Karpas-422 (cell line): ENCODE data around the gene SMIM26. TPM values are rescaled to one million over a fixed set of nuclear protein-coding genes. Genes with fewer than 3 reads are reported as not detected.

Source experiments
- DNase-seq: peaks from one replicate; pipeline ENCODE4 v3.0.0-alpha.2; 2015
- H2AFZ ChIP-seq: fragments of 200-600 bp; sonication (generic); 2 replicates; pipeline ENCODE4 v1.6.1; 2014; ENCODE audit warnings: antibody characterized with exemption, low read length, mixed read lengths
- H3K27ac ChIP-seq: fragments of 200-600 bp; sonication (generic); 2 replicates; pipeline ENCODE4 v1.5.1; 2014; ENCODE audit warnings: mild to moderate bottlenecking, low read length, moderate library complexity
- H3K27me3 ChIP-seq: fragments of 200-600 bp; sonication (generic); 2 replicates; pipeline ENCODE4 v1.6.1; 2014; ENCODE audit warnings: low read length, mixed read lengths
- H3K36me3 ChIP-seq: fragments of 200-600 bp; sonication (generic); 2 replicates; pipeline ENCODE4 v1.6.1; 2014; ENCODE audit warnings: low read length, mixed read lengths; ENCODE audit not compliant: insufficient read depth
- H3K4me1 ChIP-seq: fragments of 200-600 bp; sonication (generic); 2 replicates; pipeline ENCODE4 v1.6.1; 2014; ENCODE audit warnings: mild to moderate bottlenecking, low read length, mixed read lengths
- H3K4me2 ChIP-seq: fragments of 200-600 bp; sonication (generic); 2 replicates; pipeline ENCODE4 v1.6.1; 2014; ENCODE audit warnings: low read length, low read depth, mild to moderate bottlenecking; ENCODE audit not compliant: poor library complexity, severe bottlenecking
- H3K4me3 ChIP-seq: fragments of 200-600 bp; sonication (generic); 2 replicates; pipeline ENCODE4 v1.5.1; 2014; ENCODE audit warnings: mild to moderate bottlenecking, antibody characterized with exemption, low read length, mixed read lengths
- H3K79me2 ChIP-seq: fragments of 200-600 bp; sonication (generic); 2 replicates; pipeline ENCODE4 v1.6.1; 2014; ENCODE audit warnings: mild to moderate bottlenecking, low read length, mixed read lengths
- H3K9ac ChIP-seq: fragments of 200-600 bp; sonication (generic); 2 replicates; pipeline ENCODE4 v1.6.0; 2014; ENCODE audit warnings: low read length
- H3K9me2 ChIP-seq: fragments of 200-600 bp; sonication (generic), shearing (Covaris generic); replicated peaks from 2 replicates; pipeline ENCODE4 v1.6.0; 2014; ENCODE audit warnings: mild to moderate bottlenecking, low read length, moderate library complexity; ENCODE audit not compliant: insufficient read depth
- H3K9me3 ChIP-seq: fragments of 300-700, 200-600 bp; sonication (generic); 2 replicates; pipeline ENCODE4 v1.6.1; 2014; ENCODE audit warnings: low read length, mixed read lengths
- H4K20me1 ChIP-seq: fragments of 200-600 bp; sonication (generic); 2 replicates; pipeline ENCODE4 v1.6.1; 2014; ENCODE audit warnings: mild to moderate bottlenecking, antibody characterized with exemption, low read length, low read depth; ENCODE audit not compliant: insufficient read depth
- total RNA-seq: library from RNA; depleted of rRNA; stranded (reverse); fragments of >200 nt; shearing (Covaris generic); gene quantifications from 2 replicates; pipeline ENCODE4 v1.2.3, GENCODE V29; 2014; ENCODE audit warnings: low replicate concordance

SMIM26 gene
- total RNA-seq, 1 experiment from 2014 or later: 268 TPM

DNA sequence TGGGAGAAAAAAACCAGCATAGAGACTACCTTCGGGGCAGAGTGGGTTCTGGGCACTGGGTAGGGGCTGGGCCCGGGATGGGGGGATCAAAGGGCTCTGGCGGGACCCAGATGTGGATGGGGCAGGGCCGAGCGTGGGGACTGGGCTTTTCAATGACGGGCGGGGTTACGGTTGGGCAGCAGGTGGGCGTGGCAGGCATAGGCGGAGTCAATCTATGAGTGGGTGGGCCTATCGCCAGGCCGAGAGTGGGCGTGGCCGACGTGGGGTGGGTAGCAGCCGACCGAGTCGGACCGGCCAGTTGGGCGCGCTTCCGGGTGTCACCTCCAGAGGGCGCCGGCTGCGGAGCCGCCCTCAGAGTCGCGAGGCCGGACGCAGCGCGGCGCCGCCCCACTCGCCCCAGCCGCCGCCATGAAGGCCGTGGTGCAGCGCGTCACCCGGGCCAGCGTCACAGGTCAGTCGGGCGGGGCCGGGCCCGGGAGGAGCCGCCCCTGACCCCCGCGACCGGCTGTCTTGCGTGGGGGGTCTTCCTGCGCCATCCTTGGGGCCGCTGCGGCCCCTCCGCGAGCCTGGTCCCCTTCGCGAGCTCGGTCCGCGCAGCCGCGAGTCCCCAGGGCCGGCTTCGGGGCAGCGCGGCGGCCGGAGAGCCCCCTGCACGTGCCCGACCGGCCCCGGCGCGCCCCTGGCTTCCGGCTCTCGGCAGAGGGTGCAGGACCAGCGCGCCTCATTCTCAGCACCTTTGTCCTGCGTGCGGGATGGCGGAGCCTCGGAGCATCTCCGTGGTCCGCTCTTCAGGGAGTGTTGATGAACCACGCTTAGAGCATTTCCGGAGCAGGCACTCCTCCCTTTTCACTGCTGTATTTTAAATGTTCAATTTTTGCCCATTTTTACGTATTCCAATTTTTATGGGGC lies 20.7 kb downstream of the SMIM26 start, which contains the start of gene DTD1:
Gene DTD1 (plus strand): TSS at position 390 of the 909 bp plus-strand sequence. CDS start 19 bp downstream, at position 409.
- H3K4me2 ChIP-seq: peak within 1 kb of the TSS; percentile 91
- DNase-seq: peak; percentile 97
- peaks cover 47% of the 10 kb centered on the region for H3K79me2 ChIP-seq
- no peaks in the 10 kb centered on the region for H4K20me1 ChIP-seq
- no peaks in the 10 kb centered on the region for H3K36me3 ChIP-seq
- peak within 1 kb of the TSS; percentile 95 for H2AFZ ChIP-seq
- H3K9me2 ChIP-seq: no peaks in the 10 kb centered on the region
- H3K9ac ChIP-seq: peak within 1 kb of the TSS; percentile 84
- peak within 1 kb of the TSS; percentile 96 for H3K4me3 ChIP-seq
- H3K4me1 ChIP-seq: peaks cover 45% of the 10 kb centered on the region
- H3K9me3 ChIP-seq: no peaks in the 10 kb centered on the region
- H3K27me3 ChIP-seq: no peaks in the 10 kb centered on the region
- peak within 1 kb of the TSS; percentile 69 for H3K27ac ChIP-seq

DNA sequence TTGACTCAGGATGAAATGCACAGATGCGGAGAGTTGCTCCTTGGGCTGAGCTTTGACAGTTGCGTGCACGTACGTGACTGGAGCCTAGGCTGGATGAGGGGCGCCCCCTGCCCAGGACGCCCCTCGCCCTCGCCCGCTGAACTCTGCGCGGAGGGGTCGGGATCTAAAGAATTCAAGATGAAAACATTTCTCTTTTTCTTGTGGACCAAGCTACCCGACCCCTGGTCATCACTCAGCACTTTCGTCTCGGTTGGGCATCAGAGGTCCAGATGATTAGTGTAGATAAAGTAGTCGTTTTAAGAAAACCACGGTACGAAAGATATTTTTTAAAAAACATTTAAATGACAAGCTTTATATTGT lies 21.3 kb downstream of the SMIM26 start:
- Histone ChIP-seq H3K4me3 (peak overlapping the region; percentile 96), H3K79me2 (peaks cover 54% of the 10 kb centered on the region), H4K20me1 (no peaks in the 10 kb centered on the region), H3K27me3 (no peaks in the 10 kb centered on the region), H3K27ac (peak overlapping the region; percentile 69), H3K4me1 (peaks cover 45% of the 10 kb centered on the region), H2AFZ (0 out of 2 replicates have a peak overlapping the region, but pooled peaks have one; percentile 17), H3K9me2 (no peaks in the 10 kb centered on the region), H3K9ac (peak overlapping the region; percentile 84), H3K4me2 (peak overlapping the region; percentile 91), H3K36me3 (no peaks in the 10 kb centered on the region), H3K9me3 (no peaks in the 10 kb centered on the region)
- peak; percentile 60 for DNase-seq

DNA sequence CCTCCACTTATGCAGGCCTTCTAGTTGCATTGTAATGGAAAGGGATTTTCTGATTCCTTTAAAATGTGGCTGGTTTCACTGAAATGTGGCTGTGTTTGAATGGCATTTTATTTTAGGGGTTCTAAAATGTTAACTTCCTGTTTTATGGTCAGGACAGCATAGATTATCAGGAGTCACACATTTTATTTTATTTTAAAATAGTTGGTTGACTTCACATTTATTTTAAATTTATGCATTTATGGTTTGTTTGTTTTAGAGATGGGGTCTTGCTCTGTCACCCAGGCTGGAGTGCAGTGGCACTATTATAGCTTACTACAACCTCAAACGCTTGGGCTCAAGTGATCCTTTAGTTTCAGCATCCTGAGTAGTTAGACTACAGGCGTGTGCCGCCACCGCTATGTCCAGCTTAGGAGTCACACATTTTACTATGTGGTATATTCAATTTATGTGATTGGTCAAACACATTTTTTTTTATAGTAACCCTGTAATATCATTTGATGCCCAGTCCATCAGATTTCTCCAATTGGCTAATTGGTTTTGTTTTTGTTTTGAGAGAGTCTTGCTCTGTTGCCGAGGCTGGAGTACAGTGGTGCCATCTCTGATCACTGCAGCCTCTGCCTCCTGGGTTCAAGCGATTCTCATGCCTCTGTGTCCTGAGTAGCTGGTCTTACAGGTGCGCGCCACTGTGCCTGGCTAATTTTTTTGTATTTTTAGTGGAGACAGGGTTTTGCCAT lies 22.9 kb downstream of the SMIM26 start:
- H3K36me3 ChIP-seq: no peaks in the 10 kb centered on the region
- H3K9ac ChIP-seq: peak overlapping the region; percentile 84
- H3K27ac ChIP-seq: peak overlapping the region; percentile 69
- H3K4me1 ChIP-seq: peaks cover 45% of the 10 kb centered on the region
- no peaks in the 10 kb centered on the region for H3K9me3 ChIP-seq
- no peaks in the 10 kb centered on the region for H3K9me2 ChIP-seq
- DNase-seq: peak; percentile 51
- peak overlapping the region; percentile 91 for H3K4me2 ChIP-seq
- peak overlapping the region; percentile 96 for H3K4me3 ChIP-seq
- H4K20me1 ChIP-seq: no peaks in the 10 kb centered on the region
- H3K79me2 ChIP-seq: peaks cover 64% of the 10 kb centered on the region
- H3K27me3 ChIP-seq: no peaks in the 10 kb centered on the region
- no peak overlapping the region for H2AFZ ChIP-seq

DNA sequence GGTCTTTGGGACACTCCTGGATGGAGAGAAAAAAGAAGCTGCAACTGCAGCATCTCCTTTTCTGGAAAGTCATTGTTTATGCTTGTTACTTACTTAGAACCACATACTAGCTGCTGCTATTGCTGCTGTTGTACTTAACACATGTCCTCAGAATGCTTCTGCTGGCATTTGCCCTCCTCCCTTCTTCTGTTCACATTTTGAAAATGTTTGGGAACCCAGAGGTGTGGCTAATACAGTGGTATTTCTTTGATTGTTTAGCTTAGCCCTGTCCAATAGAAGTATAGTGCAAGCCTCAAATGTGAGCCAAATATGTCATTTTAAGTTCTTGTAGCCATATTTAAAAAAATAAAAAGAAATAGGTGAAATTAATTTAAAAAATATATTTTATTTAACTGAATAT lies 29.0 kb downstream of the SMIM26 start:
- DNase-seq: no peak
- Histone ChIP-seq H3K9me3 (peaks cover 5% of the 10 kb centered on the region), H3K4me3 (no peak overlapping the region), H2AFZ (no peak overlapping the region), H3K9me2 (no peaks in the 10 kb centered on the region), H3K9ac (no peak overlapping the region), H3K79me2 (peaks cover 65% of the 10 kb centered on the region), H4K20me1 (no peaks in the 10 kb centered on the region), H3K27ac (no peak overlapping the region), H3K4me1 (peaks cover 9% of the 10 kb centered on the region), H3K36me3 (peaks cover 27% of the 10 kb centered on the region), H3K4me2 (no peak overlapping the region), H3K27me3 (no peaks in the 10 kb centered on the region)

DNA sequence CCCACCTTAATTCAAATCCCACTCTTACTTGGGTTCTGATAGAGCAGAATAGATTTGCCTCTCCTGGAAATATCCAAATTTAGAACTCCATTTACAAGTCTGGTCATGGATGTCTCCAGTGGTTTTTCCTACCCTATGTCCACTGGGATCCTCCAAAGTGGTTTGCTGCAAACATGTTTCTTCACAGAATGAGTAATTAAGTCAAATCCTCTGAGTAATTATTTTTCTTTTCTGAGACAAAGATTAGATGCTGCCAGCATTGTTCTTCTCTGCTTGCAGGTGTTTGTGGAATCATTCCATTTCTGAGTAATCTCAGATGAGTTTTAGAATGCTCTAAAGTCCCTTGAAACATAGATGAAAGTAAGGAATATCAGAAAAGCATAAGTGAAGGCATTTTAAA lies 42.5 kb downstream of the SMIM26 start:
- Histone ChIP-seq H4K20me1 (no peaks in the 10 kb centered on the region), H2AFZ (no peak overlapping the region), H3K9me2 (no peaks in the 10 kb centered on the region), H3K27me3 (no peaks in the 10 kb centered on the region), H3K27ac (no peak overlapping the region), H3K9me3 (no peaks in the 10 kb centered on the region), H3K4me3 (no peak overlapping the region), H3K36me3 (no peaks in the 10 kb centered on the region; the same call in 1 of the 2 replicates), H3K79me2 (peaks cover 49% of the 10 kb centered on the region), H3K4me2 (no peak overlapping the region), H3K9ac (no peak overlapping the region), H3K4me1 (no peaks in the 10 kb centered on the region)
- no peak for DNase-seq

DNA sequence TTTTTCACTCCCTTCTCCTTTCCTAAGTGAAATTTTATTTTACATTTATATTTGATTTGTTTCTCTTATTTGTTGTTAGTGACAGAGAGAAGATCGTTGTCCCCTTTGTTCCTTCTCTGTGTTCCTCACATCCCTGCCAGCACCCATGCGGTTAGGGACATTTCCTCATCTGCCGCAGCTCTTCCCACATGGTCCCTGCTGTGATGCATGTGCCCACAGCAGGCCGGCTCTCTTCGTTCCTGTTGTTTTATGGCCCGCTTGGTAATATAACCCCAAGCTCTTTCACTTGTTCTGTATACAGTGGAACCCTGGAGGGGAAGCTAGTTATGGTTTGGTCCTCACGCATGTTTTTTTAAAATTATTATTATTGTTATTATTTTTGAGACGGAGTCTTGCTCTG lies 44.3 kb downstream of the SMIM26 start:
- Histone ChIP-seq H3K9me3 (no peaks in the 10 kb centered on the region), H3K36me3 (no peaks in the 10 kb centered on the region; the same call in 1 of the 2 replicates), H3K9ac (no peak overlapping the region), H3K4me2 (no peak overlapping the region), H2AFZ (no peak overlapping the region), H3K27ac (no peak overlapping the region), H4K20me1 (no peaks in the 10 kb centered on the region), H3K4me1 (peaks cover 2% of the 10 kb centered on the region; the same call in 1 of the 2 replicates), H3K27me3 (no peaks in the 10 kb centered on the region), H3K9me2 (no peaks in the 10 kb centered on the region), H3K79me2 (peaks cover 58% of the 10 kb centered on the region), H3K4me3 (no peak overlapping the region)
- no peak for DNase-seq

DNA sequence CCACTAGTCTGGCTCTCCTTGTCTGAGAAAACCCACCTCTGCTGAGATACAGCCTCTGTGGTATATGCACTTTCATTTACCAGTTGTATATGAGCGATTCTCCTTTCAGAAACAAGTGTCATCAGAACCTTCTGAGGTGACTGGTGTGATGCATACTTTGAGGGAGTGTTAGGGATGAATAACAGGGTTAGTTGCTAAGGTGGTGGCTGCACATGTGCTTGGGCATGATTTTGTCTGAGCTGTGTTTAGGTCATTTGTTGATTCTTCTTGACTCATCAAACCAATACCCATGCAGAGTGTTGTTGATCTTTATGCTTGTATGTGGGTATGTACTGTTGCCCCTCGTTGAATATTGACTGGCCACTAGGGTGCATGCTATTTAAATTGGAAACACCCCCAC lies 46.3 kb downstream of the SMIM26 start:
- no peak overlapping the region for H2AFZ ChIP-seq
- H3K27me3 ChIP-seq: no peaks in the 10 kb centered on the region
- peaks cover 2% of the 10 kb centered on the region; the same call in 1 of the 2 replicates for H3K4me1 ChIP-seq
- H3K4me3 ChIP-seq: no peak overlapping the region
- H3K9me2 ChIP-seq: no peaks in the 10 kb centered on the region
- H3K9me3 ChIP-seq: no peaks in the 10 kb centered on the region
- H3K27ac ChIP-seq: no peak overlapping the region
- no peak for DNase-seq
- H3K4me2 ChIP-seq: no peak overlapping the region
- H4K20me1 ChIP-seq: no peaks in the 10 kb centered on the region
- no peaks in the 10 kb centered on the region; the same call in 1 of the 2 replicates for H3K36me3 ChIP-seq
- H3K9ac ChIP-seq: no peak overlapping the region
- H3K79me2 ChIP-seq: peaks cover 62% of the 10 kb centered on the region

DNA sequence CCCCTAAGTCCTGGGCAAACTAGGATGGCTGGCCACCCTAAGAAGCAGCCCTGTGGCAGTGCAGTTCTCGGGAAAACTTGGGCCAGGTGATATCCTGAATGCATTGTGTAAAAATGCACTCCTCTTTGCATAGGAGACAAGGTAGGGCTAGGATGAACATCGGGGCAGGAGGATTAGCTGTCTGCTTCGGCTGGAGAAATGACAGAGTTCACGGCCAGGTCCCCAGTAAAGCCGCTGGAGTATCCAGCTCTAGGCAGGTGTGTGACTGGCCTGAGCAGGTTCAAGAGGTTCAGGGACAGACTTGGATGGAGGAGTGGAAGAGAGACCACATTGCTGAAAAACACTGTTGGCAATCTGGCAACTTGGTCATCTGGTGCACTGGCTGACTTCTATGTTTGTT lies 47.0 kb downstream of the SMIM26 start:
- Histone ChIP-seq H3K27ac (no peak overlapping the region), H3K36me3 (no peaks in the 10 kb centered on the region; the same call in 1 of the 2 replicates), H3K9me2 (no peaks in the 10 kb centered on the region), H3K9ac (no peak overlapping the region), H3K4me1 (peaks cover 2% of the 10 kb centered on the region; the same call in 1 of the 2 replicates), H3K27me3 (no peaks in the 10 kb centered on the region), H3K4me2 (no peak overlapping the region), H4K20me1 (no peaks in the 10 kb centered on the region), H3K4me3 (no peak overlapping the region), H2AFZ (no peak overlapping the region), H3K9me3 (no peaks in the 10 kb centered on the region), H3K79me2 (peaks cover 61% of the 10 kb centered on the region)
- DNase-seq: no peak
